Astrocyte of the cerebellum (primary cell): ENCODE measurements around the gene PGGT1B.
A peak's percentile ranks its signal among the peaks of the same experiment; 100 is the strongest.

ENCODE experiments used
- DNase-seq: peaks from one replicate; pipeline ENCODE4 v3.0.0-alpha.2; 2011; ENCODE audit warnings: low read depth
- H3K4me3 ChIP-seq: 2 replicates; pipeline ENCODE4 v1.5.1; 2011; ENCODE audit warnings: mild to moderate bottlenecking, low read depth, low read length, moderate library complexity
- CTCF ChIP-seq: IDR thresholded peaks from 2 replicates; pipeline ENCODE4 v1.5.1; 2012; ENCODE audit warnings: low read length, low read depth, moderate library complexity, mild to moderate bottlenecking; ENCODE audit errors: missing control alignments
- in situ Hi-C: cut with HindIII; loops from 2 replicates; pipeline ENCODE4 v1.10.0; 2017; ENCODE audit warnings: low sequenced_read_pairs

PGGT1B gene

GRCh38 chr5:115297031-115297430, 34.4 kb upstream of the PGGT1B start:
- in situ Hi-C loops = no loop called here
- peak; percentile 8 for DNase-seq
- peak overlapping the region; percentile 5 for H3K4me3 ChIP-seq
- TF ChIP-seq CTCF = no peak

GRCh38 chr5:115296124-115297022, 33.7 kb upstream of the PGGT1B start, which contains the start of gene CCDC112:
TSS of gene CCDC112 (minus strand) at chr5:115296654. CDS start at chr5:115296543, 111 bp downstream.
- in situ Hi-C loops = no loop called here
- TF ChIP-seq CTCF = no peak
- H3K4me3 ChIP-seq = peak within 1 kb of the TSS; percentile 76

GRCh38 chr5:115295777-115296123, 33.1 kb upstream of the PGGT1B start:
- no peak for TF ChIP-seq CTCF
- no peak for DNase-seq
- H3K4me3 ChIP-seq = peak overlapping the region; percentile 76
- in situ Hi-C loops = no loop called here

More at GRCh38 chr5:115296124-115297022, 33.7 kb upstream of the PGGT1B start, which contains the start of gene CCDC112:
- DNase-seq = peak; percentile 32

DNA sequence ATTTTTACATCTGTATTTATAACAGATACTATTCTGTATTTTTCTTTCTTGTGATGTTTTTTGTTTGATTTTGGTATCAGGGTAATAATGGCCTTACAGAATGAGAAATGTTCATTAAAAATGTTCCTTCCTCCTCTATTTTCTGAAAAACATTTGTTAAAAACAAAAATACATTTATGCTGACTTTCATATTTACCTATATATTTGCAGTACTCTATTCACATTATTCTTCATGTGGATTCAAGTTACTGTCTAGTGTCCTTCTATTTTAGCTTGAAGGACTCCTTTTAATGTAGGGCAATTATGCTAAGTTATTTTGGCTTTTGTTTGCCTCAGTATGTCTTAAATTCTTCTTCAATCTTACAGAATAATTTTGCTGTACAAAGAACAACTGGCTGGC, 28.7 kb upstream of the PGGT1B start:
- TF ChIP-seq CTCF = no peak
- in situ Hi-C loops = no loop called here
- DNase-seq = no peak
- no peak overlapping the region for H3K4me3 ChIP-seq

GRCh38 chr5:115289104-115289503, 26.4 kb upstream of the PGGT1B start:
- no peak for DNase-seq
- in situ Hi-C loops = no loop called here
- TF ChIP-seq CTCF = no peak
- H3K4me3 ChIP-seq = no peak overlapping the region

- H3K4me3 ChIP-seq = no peak overlapping the region
- no peak for DNase-seq
- no peak for TF ChIP-seq CTCF
- in situ Hi-C loops = no loop called here
These were observed 21.3 kb upstream of the PGGT1B start for GRCh38 chr5:115284021-115284420.
